ENCODE results near the gene SGO2.

GRCh38 chr2:200624026-200624425 lies 98.0 kb downstream of the SGO2 start:
- no peak for TF ChIP-seq EZH2phosphoT487 (IDR thresholded peaks at IDR 0.05; ENCODE audit: insufficient read depth, low read depth)
- TF ChIP-seq EZH2 (IDR thresholded peaks at IDR 0.05; ENCODE audit: insufficient read depth, poor library complexity, severe bottlenecking) = no peak
